Right lobe of liver (tissue), 4 donors: ENCODE results near the gene MICU2.

Experiments
- POLR2A ChIP-seq: fragments of 450-650 bp; IDR thresholded peaks from one replicate; pipeline ENCODE4 v1.6.1; 2017; ENCODE audit warnings: antibody characterized with exemption, mild to moderate bottlenecking
- TF ChIP-seq, protein P1 (sequence below), 4 donors: fragments of 200-600 bp in 3 of 4; fragments of 450-650 bp in 1 of 4; IDR thresholded peaks; one replicate each; pipeline versions ENCODE4 v1.5.1 to v1.8.0; 2016 to 2022; ENCODE audit warnings: antibody characterized with exemption in 4 of 4, mild to moderate bottlenecking in 2 of 4
- donor health status: DM: no; HTN: no; CAD: no.
- donor health status: DM: no; HTN: no; CAD: no.
- donor health status: DM: no; HTN: yes; CAD: no.

DNA sequence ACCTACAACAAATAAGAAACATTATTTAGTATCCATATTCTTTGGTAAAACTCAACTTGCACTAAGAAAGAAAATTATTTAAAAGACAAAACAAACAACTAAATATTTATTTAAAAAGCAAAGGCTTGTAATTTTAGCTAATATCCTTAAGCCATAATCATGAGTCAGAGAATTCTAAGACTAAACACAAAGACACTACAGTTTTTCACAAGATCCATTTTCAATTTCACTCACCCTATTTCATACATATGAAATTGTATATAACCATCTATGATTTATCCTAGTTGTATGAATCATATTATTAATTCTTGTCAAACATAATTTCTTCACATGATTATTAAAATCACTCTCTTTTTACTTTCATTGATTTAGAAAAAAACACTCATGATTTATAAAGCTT, 64.3 kb downstream of the MICU2 start:
- TF ChIP-seq, protein P1, sequence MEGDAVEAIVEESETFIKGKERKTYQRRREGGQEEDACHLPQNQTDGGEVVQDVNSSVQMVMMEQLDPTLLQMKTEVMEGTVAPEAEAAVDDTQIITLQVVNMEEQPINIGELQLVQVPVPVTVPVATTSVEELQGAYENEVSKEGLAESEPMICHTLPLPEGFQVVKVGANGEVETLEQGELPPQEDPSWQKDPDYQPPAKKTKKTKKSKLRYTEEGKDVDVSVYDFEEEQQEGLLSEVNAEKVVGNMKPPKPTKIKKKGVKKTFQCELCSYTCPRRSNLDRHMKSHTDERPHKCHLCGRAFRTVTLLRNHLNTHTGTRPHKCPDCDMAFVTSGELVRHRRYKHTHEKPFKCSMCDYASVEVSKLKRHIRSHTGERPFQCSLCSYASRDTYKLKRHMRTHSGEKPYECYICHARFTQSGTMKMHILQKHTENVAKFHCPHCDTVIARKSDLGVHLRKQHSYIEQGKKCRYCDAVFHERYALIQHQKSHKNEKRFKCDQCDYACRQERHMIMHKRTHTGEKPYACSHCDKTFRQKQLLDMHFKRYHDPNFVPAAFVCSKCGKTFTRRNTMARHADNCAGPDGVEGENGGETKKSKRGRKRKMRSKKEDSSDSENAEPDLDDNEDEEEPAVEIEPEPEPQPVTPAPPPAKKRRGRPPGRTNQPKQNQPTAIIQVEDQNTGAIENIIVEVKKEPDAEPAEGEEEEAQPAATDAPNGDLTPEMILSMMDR (IDR thresholded peaks at IDR 0.05) = no peak
- no peak for TF ChIP-seq POLR2A
